Activated naive CD4-positive, alpha-beta T cell treated with Interleukin-2 at 50 U/mL for 16 hours (primary cell): ENCODE results near the gene HOXD12.

Experiments
- DNase-seq: peaks from one replicate; pipeline ENCODE4 v3.0.0-alpha.2; 2020

Gene HOXD12

GRCh38 chr2:176093898-176094249 is 5.7 kb upstream of the HOXD12 start:
- no peak for DNase-seq

- no peak for DNase-seq
Measured at GRCh38 chr2:176094349-176094748, 5.2 kb upstream of the HOXD12 start.

- no peak for DNase-seq
Measured at GRCh38 chr2:176095421-176095820, 4.2 kb upstream of the HOXD12 start.

- DNase-seq: no peak
Measured at GRCh38 chr2:176096243-176096985, 3.2 kb upstream of the HOXD12 start.

- peak; percentile 51 for DNase-seq
Measured at GRCh38 chr2:176096986-176097819, 2.4 kb upstream of the HOXD12 start.

- no peak for DNase-seq
Measured at GRCh38 chr2:176097820-176098365, 1.7 kb upstream of the HOXD12 start.

- DNase-seq: no peak
Measured at GRCh38 chr2:176098366-176099158, 1.0 kb upstream of the HOXD12 start.

- no peak for DNase-seq
Measured at GRCh38 chr2:176099159-176099727, 352 bp upstream of the HOXD12 start.

GRCh38 chr2:176100547-176101140 is 1.0 kb downstream of the HOXD12 start:
- DNase-seq: no peak

- DNase-seq: no peak
Measured at GRCh38 chr2:176101216-176101830, 1.7 kb downstream of the HOXD12 start.

- no peak for DNase-seq
Measured at GRCh38 chr2:176101842-176102241, 2.2 kb downstream of the HOXD12 start.

GRCh38 chr2:176102309-176102866 is 2.8 kb downstream of the HOXD12 start:
- DNase-seq: no peak

GRCh38 chr2:176103194-176103593 is 3.6 kb downstream of the HOXD12 start:
- DNase-seq: no peak

- DNase-seq: no peak
Measured at GRCh38 chr2:176103742-176104315, 4.2 kb downstream of the HOXD12 start.

- DNase-seq: no peak
Measured at GRCh38 chr2:176104316-176105077, 4.9 kb downstream of the HOXD12 start.

GRCh38 chr2:176105078-176105729 is 5.6 kb downstream of the HOXD12 start:
- no peak for DNase-seq

- no peak for DNase-seq
Measured at GRCh38 chr2:176105730-176106580, 6.4 kb downstream of the HOXD12 start.

GRCh38 chr2:176106581-176107539 is 7.3 kb downstream of the HOXD12 start, which contains the start of gene HOXD11:
Gene HOXD11, plus strand, starts transcription at chr2:176107280. Its CDS starts 76 bp downstream, at chr2:176107356.
- DNase-seq: no peak
